ENCODE data around the gene RPL10A.

RPL10A gene

DNA sequence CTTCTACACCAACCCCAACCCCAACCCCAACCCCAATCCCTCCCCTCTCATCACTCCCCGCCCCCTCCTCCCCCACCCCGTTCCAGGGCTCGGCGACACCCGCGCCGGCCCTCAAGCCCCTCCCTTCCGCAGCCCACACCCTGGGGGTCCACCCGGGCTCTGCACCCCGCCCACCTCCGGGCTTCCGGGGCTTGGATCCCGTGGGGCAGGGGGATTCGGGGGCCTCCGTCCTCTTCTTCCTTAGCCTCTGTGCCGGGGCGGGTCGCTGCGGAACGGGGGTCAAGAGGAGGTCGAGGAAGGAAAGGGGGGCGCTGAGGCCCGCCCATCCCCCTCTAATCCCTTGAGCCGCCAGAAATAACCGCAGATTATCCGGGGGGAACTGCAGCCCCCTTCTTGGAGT, 43.8 kb downstream of the RPL10A start:
- TF ChIP-seq, protein P1, sequence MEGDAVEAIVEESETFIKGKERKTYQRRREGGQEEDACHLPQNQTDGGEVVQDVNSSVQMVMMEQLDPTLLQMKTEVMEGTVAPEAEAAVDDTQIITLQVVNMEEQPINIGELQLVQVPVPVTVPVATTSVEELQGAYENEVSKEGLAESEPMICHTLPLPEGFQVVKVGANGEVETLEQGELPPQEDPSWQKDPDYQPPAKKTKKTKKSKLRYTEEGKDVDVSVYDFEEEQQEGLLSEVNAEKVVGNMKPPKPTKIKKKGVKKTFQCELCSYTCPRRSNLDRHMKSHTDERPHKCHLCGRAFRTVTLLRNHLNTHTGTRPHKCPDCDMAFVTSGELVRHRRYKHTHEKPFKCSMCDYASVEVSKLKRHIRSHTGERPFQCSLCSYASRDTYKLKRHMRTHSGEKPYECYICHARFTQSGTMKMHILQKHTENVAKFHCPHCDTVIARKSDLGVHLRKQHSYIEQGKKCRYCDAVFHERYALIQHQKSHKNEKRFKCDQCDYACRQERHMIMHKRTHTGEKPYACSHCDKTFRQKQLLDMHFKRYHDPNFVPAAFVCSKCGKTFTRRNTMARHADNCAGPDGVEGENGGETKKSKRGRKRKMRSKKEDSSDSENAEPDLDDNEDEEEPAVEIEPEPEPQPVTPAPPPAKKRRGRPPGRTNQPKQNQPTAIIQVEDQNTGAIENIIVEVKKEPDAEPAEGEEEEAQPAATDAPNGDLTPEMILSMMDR (IDR thresholded peaks at IDR 0.05): no peak

DNA sequence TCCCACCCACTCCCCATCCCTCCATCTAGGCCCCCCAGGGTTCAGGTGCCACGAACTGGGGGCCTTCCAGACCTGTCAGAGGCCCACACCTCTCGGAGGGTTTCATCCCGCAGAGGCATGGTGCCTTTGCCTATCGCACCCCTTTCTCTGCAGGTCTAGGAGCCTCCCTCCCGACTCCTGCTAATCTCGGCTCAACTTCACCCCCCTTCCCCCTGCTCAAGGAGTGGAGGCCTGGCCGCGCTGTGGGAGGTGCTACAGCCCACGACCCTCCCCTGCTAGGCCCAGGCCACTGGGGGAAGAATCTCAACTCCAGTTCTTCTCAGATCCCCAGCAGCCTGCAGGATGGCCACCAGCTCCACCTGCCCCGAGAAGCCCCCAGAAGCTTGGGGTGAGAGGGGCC, 44.5 kb downstream of the RPL10A start, which contains the start of gene TULP1:
TSS of gene TULP1 (minus strand) at position 157 of the 400 bp plus-strand sequence. CDS start at position 119, 38 bp downstream.
- TF ChIP-seq, protein P1 (IDR thresholded peaks at IDR 0.05): no peak

DNA sequence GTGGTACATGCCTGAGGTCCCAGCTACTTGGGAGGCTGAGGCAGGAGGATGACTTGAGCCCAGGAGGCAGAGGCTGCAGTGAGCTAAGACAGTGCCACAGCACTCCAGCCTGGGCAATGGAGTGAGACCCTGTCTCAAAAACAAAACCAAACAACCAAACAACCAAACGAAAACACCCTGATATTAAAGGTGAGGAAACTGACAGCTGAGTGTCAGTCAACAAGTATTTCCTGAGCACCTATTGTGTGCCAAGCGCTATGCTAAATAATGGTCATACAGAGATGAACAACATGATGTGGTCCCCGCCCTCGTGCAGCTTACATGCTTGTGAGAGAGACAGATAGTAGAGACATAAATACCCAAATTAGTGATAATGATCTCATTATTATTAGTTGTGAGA, 46.4 kb downstream of the RPL10A start:
- TF ChIP-seq, protein P1 (IDR thresholded peaks at IDR 0.05): no peak

DNA sequence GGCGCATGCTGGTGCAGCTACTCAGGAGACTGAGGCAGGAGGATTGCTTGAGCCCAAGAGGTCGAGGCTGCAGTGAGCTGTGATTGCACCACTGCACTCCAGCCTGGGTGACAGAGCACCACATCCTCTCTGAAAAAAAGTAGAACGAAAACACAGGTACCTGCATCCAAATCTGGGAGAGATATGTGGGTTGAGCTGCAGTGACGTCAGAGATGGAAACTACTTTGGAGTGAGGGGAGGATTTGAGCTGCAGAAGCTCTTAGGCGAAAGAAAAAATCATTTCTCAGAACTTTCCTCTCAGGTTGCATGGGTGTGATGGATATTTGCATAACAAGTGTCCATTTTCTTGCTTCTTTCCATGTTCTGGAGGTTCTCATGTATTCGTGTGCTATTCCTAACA, 48.5 kb downstream of the RPL10A start:
- TF ChIP-seq, protein P1 (IDR thresholded peaks at IDR 0.05): no peak

DNA sequence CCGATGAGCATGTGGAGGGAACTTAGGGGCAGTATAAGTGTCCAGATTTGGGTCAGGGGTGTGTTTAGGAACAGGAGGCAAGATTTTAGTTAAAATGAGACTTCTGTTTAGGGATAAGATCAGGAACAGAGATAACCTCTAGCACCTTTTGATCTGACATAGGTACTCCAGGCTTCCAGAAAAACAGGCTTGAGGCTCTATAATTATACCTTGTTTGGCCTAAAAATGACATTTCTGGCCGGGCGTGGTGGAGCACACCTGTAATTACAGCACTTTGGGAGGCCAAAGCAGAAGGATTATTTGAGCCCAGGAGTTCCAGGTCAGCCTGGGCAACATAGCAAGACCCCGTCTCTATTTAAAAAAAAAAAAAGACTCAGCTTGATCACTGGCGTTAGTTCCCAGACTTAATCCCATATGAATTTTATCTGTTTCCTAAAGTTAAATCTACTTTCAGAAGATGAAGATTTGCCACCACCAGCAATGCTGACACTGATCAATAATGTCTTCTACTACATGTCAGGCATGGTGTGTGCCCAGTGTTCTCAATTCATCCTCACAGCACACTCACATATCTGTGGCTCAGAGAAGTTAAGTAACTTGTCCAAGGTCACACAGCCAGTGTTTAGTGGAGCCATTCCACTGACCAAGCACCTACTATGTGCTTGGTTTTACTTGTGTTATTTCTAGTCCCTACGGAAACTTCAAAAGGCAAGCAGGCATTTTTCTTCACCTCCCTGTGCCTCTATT, 50.5 kb downstream of the RPL10A start:
- TF ChIP-seq, protein P1 (IDR thresholded peaks at IDR 0.05): no peak

DNA sequence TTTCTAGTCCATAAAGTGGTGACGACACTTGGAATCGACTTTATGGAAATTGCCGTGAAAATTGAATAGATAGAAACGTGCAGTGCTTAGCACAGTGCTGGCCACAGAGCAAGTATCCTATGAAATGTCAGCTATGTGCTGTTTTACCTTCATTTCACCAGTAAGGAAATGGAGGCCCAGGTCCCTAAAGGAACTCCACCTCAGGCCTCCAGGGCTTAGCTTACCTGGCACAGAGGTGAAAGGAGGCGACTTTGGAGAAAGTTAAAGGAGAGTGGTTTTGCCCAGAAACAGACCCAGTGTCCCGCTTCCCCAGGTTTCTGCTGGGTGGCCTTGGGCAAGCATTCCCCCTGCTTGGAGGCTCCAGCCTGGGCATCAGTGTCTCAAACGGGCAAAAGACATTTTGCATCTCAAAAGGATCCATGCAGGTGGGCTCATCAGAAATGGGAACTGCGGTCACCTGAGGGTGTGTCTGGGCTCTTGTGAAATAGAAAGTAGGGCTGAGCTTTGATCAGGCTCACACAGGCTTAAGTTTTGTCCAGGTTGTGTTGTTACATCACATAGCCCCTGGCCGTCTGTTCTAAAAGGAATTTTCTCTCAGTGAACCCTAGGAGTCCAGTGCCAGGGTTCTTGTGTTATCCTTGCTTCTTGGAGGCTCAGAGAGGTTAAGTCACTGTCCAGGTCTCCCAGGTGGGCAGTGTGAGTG, 51.3 kb downstream of the RPL10A start:
- TF ChIP-seq, protein P1 (IDR thresholded peaks at IDR 0.05): no peak

Measured in LNCAP (cell line).